H1 (cell line): Measurements from ENCODE around the gene DOCK6. TPM values are rescaled to one million over a fixed set of nuclear protein-coding genes. Genes with fewer than 3 reads are reported as not detected.

Experiments used
- CTCF ChIA-PET: fragments of 300-600 bp; sonication (Branson Sonifier 250); formaldehyde crosslinking; loops from one replicate; lab custom pipeline; 2021; ENCODE audit not compliant: partially characterized antibody; lab: Charles Lee
- POLR2A ChIA-PET: fragments of 300-600 bp; sonication (Branson Sonifier 250); formaldehyde crosslinking; loops from one replicate; lab custom pipeline; 2021; ENCODE audit warnings: inconsistent platforms; ENCODE audit not compliant: partially characterized antibody; lab: Charles Lee
- DNase-seq, 2 experiments: peaks; one replicate each; pipeline versions ENCODE4 v3.0.0 to v3.0.0-alpha.2; 2010 to 2022; ENCODE audit warnings: low spot score in 2 of 2, low read depth in 1 of 2, mixed read lengths in 1 of 2
- FAIRE-seq: peaks from 2 replicates; lab custom pipeline; 2011; peaks lifted over from hg19 to GRCh38; lab: Jason Lieb, UNC
- H2AFZ ChIP-seq: 2 replicates; pipeline ENCODE4 v1.8.1; 2012; ENCODE audit warnings: low read length, inconsistent platforms
- H2AK5ac ChIP-seq: 2 replicates; pipeline ENCODE4 v1.6.1; 2013; ENCODE audit warnings: low read depth, low read length
- H2BK120ac ChIP-seq: replicated peaks from 2 replicates; pipeline ENCODE3; 2013; ENCODE audit warnings: low read depth, low read length, inconsistent platforms
- H2BK12ac ChIP-seq: 2 replicates; pipeline ENCODE4 v1.6.1; 2013; ENCODE audit warnings: low read depth, low read length
- H2BK15ac ChIP-seq: 2 replicates; pipeline ENCODE4 v1.6.1; 2013; ENCODE audit warnings: low read length
- H2BK20ac ChIP-seq: 2 replicates; pipeline ENCODE4 v1.6.1; 2013; ENCODE audit warnings: low read length
- H2BK5ac ChIP-seq: 2 replicates; pipeline ENCODE4 v1.6.1; 2013; ENCODE audit warnings: low read depth, low read length
- H3K14ac ChIP-seq: 2 replicates; pipeline ENCODE4 v1.6.1; 2013; ENCODE audit warnings: inconsistent platforms; ENCODE audit not compliant: insufficient read length
- H3K18ac ChIP-seq: 2 replicates; pipeline ENCODE4 v1.6.1; 2013; ENCODE audit warnings: low read length; ENCODE audit errors: extremely low read depth
- H3K23ac ChIP-seq: 2 replicates; pipeline ENCODE4 v1.6.1; 2013; ENCODE audit warnings: inconsistent platforms; ENCODE audit not compliant: insufficient read length
- H3K23me2 ChIP-seq: 2 replicates; pipeline ENCODE4 v1.6.1; 2013; ENCODE audit warnings: low read depth, low read length
- H3K27ac ChIP-seq: 2 replicates; pipeline ENCODE4 v1.6.1; 2011; ENCODE audit warnings: low read depth, low read length, inconsistent platforms
- H3K27me3 ChIP-seq, 4 experiments: replicated peaks in 1 of 4; 1 replicate in 1 of 4; 2 replicates in 3 of 4; pipeline versions ENCODE4 v1.6.1 to v1.8.1; 2011 to 2013; ENCODE audit warnings: low read length in 3 of 4, mild to moderate bottlenecking in 3 of 4, inconsistent platforms in 2 of 4, mixed read lengths in 2 of 4, moderate library complexity in 1 of 4; ENCODE audit not compliant: control insufficient read depth in 3 of 4, insufficient read depth in 3 of 4; ENCODE audit errors: extremely low read depth in 1 of 4
- H3K36me3 ChIP-seq, 4 experiments: 2 replicates each; pipeline versions ENCODE4 v1.6.1 to v1.8.1; 2011 to 2013; ENCODE audit warnings: mild to moderate bottlenecking in 4 of 4, low read length in 3 of 4, moderate library complexity in 2 of 4, control low read depth in 1 of 4, inconsistent platforms in 1 of 4; ENCODE audit not compliant: insufficient read depth in 4 of 4, control insufficient read depth in 2 of 4
- H3K4ac ChIP-seq: replicated peaks from 2 replicates; pipeline ENCODE3; 2013; ENCODE audit warnings: low read length, low read depth, mixed read lengths, inconsistent platforms; ENCODE audit not compliant: insufficient read length
- H3K4me1 ChIP-seq, 4 experiments: replicated peaks in 1 of 4; 1 replicate in 1 of 4; 2 replicates in 3 of 4; pipeline versions ENCODE4 v1.6.1 to v1.8.1; 2011 to 2013; ENCODE audit warnings: low read length in 3 of 4, inconsistent platforms in 2 of 4, mixed read lengths in 1 of 4; ENCODE audit not compliant: insufficient read depth in 4 of 4, control insufficient read depth in 3 of 4
- H3K4me2 ChIP-seq, 2 experiments: 2 replicates each; pipeline versions ENCODE4 v1.6.1 to v1.8.1; 2011 to 2013; ENCODE audit warnings: low read depth in 2 of 2, low read length in 2 of 2, control low read depth in 1 of 2, inconsistent platforms in 1 of 2, mild to moderate bottlenecking in 1 of 2; ENCODE audit not compliant: insufficient read depth in 1 of 2
- H3K4me3 ChIP-seq, 4 experiments: fragments of 200-600, 300-600 bp in 1 of 4; sonication (generic), shearing (Covaris generic), sonication (Bioruptor Twin) in 1 of 4; 2 replicates each; pipeline versions ENCODE4 v1.5.1 to v1.8.1; 2011 to 2016; ENCODE audit warnings: low read length in 4 of 4, low read depth in 3 of 4, control low read depth in 2 of 4, inconsistent platforms in 2 of 4, mild to moderate bottlenecking in 2 of 4, mixed read lengths in 1 of 4, moderate library complexity in 1 of 4; ENCODE audit not compliant: insufficient read depth in 2 of 4; ENCODE audit errors: extremely low read depth in 1 of 4
- H3K56ac ChIP-seq: replicated peaks from 2 replicates; pipeline ENCODE3; 2013; ENCODE audit warnings: low read depth, mild to moderate bottlenecking, mixed read lengths, low read length, inconsistent platforms; ENCODE audit not compliant: insufficient read length
- H3K79me1 ChIP-seq: 2 replicates; pipeline ENCODE4 v1.6.1; 2013; ENCODE audit warnings: low read depth, low read length, control low read depth
- H3K79me2 ChIP-seq, 2 experiments: 2 replicates each; pipeline versions ENCODE4 v1.6.1 to v1.8.1; 2012 to 2013; ENCODE audit warnings: low read length in 2 of 2, mild to moderate bottlenecking in 2 of 2, inconsistent platforms in 1 of 2; ENCODE audit not compliant: insufficient read depth in 2 of 2, control insufficient read depth in 1 of 2
- H3K9ac ChIP-seq, 4 experiments: replicated peaks in 1 of 4; 1 replicate in 1 of 4; 2 replicates in 3 of 4; pipeline versions ENCODE4 v1.6.1 to v1.8.1; 2011 to 2013; ENCODE audit warnings: low read depth in 3 of 4, low read length in 3 of 4, control low read depth in 2 of 4, mild to moderate bottlenecking in 2 of 4, moderate library complexity in 2 of 4, inconsistent platforms in 1 of 4; ENCODE audit errors: extremely low read depth in 1 of 4
- H3K9me3 ChIP-seq, 2 experiments: 2 replicates each; pipeline versions ENCODE4 v1.6.1 to v1.8.1; 2012 to 2013; ENCODE audit warnings: mild to moderate bottlenecking in 2 of 2, moderate library complexity in 2 of 2, control low read depth in 1 of 2, inconsistent platforms in 1 of 2, low read depth in 1 of 2, low read length in 1 of 2, mixed read lengths in 1 of 2; ENCODE audit not compliant: insufficient read depth in 2 of 2
- H4K20me1 ChIP-seq, 2 experiments: replicated peaks in 1 of 2; 2 replicates each; pipeline versions ENCODE3 to v1.8.1; 2011 to 2013; ENCODE audit warnings: inconsistent platforms in 2 of 2, low read length in 2 of 2, mild to moderate bottlenecking in 1 of 2; ENCODE audit not compliant: insufficient read depth in 2 of 2, control insufficient read depth in 1 of 2
- H4K5ac ChIP-seq: 2 replicates; pipeline ENCODE4 v1.6.1; 2013; ENCODE audit warnings: low read length, low read depth, mixed read lengths, inconsistent platforms; ENCODE audit not compliant: insufficient read length
- H4K8ac ChIP-seq: 2 replicates; pipeline ENCODE4 v1.8.0; 2013; ENCODE audit warnings: mild to moderate bottlenecking, moderate library complexity, low read length, inconsistent platforms; ENCODE audit not compliant: insufficient read depth; ENCODE audit errors: extremely low read depth
- H4K91ac ChIP-seq: replicated peaks from 2 replicates; pipeline ENCODE3; 2013; ENCODE audit warnings: low read length, mixed read lengths, inconsistent platforms; ENCODE audit not compliant: insufficient read length
- ASH2L ChIP-seq: fragments of 200-600, 300-600 bp; sonication (generic); IDR thresholded peaks from one replicate; pipeline ENCODE4 v1.7.1; 2017; ENCODE audit warnings: low read length
- BCL11A ChIP-seq, 2 experiments: IDR thresholded peaks; one replicate each; pipeline ENCODE4 v1.6.1; 2011; ENCODE audit warnings: low read depth in 2 of 2, low read length in 2 of 2, mild to moderate bottlenecking in 2 of 2
- CEBPB ChIP-seq: IDR thresholded peaks from 2 replicates; pipeline ENCODE4 v1.6.1; 2012; ENCODE audit warnings: low read depth, low read length
- FOSL1 ChIP-seq: IDR thresholded peaks from 2 replicates; pipeline ENCODE4 v1.6.1; 2011; ENCODE audit warnings: mild to moderate bottlenecking, low read depth, low read length, moderate library complexity; ENCODE audit not compliant: insufficient read depth
- HDAC2 ChIP-seq, 2 experiments: fragments of 300-600 bp in 1 of 2; sonication (generic) in 1 of 2; IDR thresholded peaks; 2 replicates each; pipeline ENCODE4 v1.6.1; 2011 to 2012; ENCODE audit warnings: low read depth in 2 of 2, low read length in 2 of 2, mild to moderate bottlenecking in 2 of 2, moderate library complexity in 2 of 2, borderline replicate concordance in 1 of 2, inconsistent platforms in 1 of 2
- MAFK ChIP-seq: IDR thresholded peaks from 2 replicates; pipeline ENCODE4 v1.6.1; 2012; ENCODE audit warnings: low read depth, mild to moderate bottlenecking, improper control_type of control experiment, low read length
- RXRA ChIP-seq: IDR thresholded peaks from 2 replicates; pipeline ENCODE4 v1.6.1; 2011; ENCODE audit warnings: low read depth, mild to moderate bottlenecking, low read length, moderate library complexity; ENCODE audit not compliant: insufficient read depth
- SAP30 ChIP-seq: fragments of 300-600 bp; sonication (generic); IDR thresholded peaks from 2 replicates; pipeline ENCODE4 v1.7.1; 2012; ENCODE audit warnings: low read length, moderate library complexity, mild to moderate bottlenecking, inconsistent platforms; ENCODE audit not compliant: insufficient read depth, insufficient replicate concordance
- TAF7 ChIP-seq: optimal IDR thresholded peaks from 2 replicates; pipeline ENCODE3; 2011; ENCODE audit warnings: low read depth, mild to moderate bottlenecking, inconsistent platforms, low read length, moderate library complexity, borderline replicate concordance
- TEAD4 ChIP-seq: IDR thresholded peaks from 2 replicates; pipeline ENCODE4 v1.6.1; 2012; ENCODE audit warnings: low read depth, low read length, inconsistent platforms, mixed read lengths
- WGBS, 2 experiments: shearing (Covaris generic) in 1 of 2; methylation state at CpG; one replicate each; pipeline versions ENCODE4 v1.1.6 to v1.1.7; 2013 to 2015; ENCODE audit warnings: low lambda C conversion rate in 2 of 2, mixed read lengths in 2 of 2, inconsistent platforms in 1 of 2, low coverage in 1 of 2, missing lambda C conversion rate in 1 of 2; ENCODE audit not compliant: insufficient replicate concordance in 2 of 2, insufficient coverage in 1 of 2, insufficient read length in 1 of 2; ENCODE audit errors: extremely low coverage in 1 of 2, missing lambda C conversion rate in 1 of 2; 5-methylcytosine and 5-hydroxymethylcytosine counted together
- polyA plus RNA-seq, 7 experiments: library from polyadenylated mRNA; depleted of rRNA in 3 of 7; stranded (reverse) in 5 of 7; unstranded in 2 of 7; fragments of >200 nt in 5 of 7; fragments of 200-250 nt in 2 of 7; gene quantifications; 1 replicate in 5 of 7; 2 replicates in 1 of 7; 4 replicates in 1 of 7; pipeline versions ENCODE4 v1.2.1 to v1.2.3, GENCODE V29; 2011 to 2013; ENCODE audit warnings: missing spikeins in 2 of 7, mixed read lengths in 2 of 7
- total RNA-seq: library from RNA; stranded (reverse); fragmentation: NEBNext Ultra II Directional; extraction: Animal tissue kit (Norgen Biotek cat#: 25700); gene quantifications from 2 replicates; pipeline ENCODE4 v1.2.1, GENCODE V29; 2021
- TF ChIP-seq, protein P1 (sequence below), 3 experiments: IDR thresholded peaks; 1 replicate in 2 of 3; 2 replicates in 1 of 3; pipeline versions ENCODE4 v1.5.1 to v1.6.1; 2011; ENCODE audit warnings: low read length in 3 of 3, mild to moderate bottlenecking in 3 of 3, inconsistent platforms in 2 of 3, low read depth in 1 of 3, moderate library complexity in 1 of 3; ENCODE audit not compliant: insufficient read depth in 1 of 3; ENCODE audit errors: control extremely low read depth in 1 of 3

DOCK6 gene
- total and polyA plus RNA-seq, 2 of the 8 experiments (the other 6 are each of a cell fraction or from before 2014, with no cell fraction given): 25.5 to 54.7 TPM

- WGBS, 2 experiments: 87% methylated on average over 7 of the region's 7 CpGs; no CpG with 5 or more reads in 1 of the 2 experiments
- peaks cover 7% of the 10 kb centered on the region in 2 experiments; a peak in 2 of 4 replicates for H3K9me3 ChIP-seq
- CTCF ChIA-PET: no interaction called here
- TF ChIP-seq SAP30 (no peak), CEBPB (no peak), RXRA (no peak), TEAD4 (no peak), ASH2L (no peak), MAFK (no peak), HDAC2 (IDR thresholded peaks at IDR 0.05; ENCODE audit: borderline replicate concordance in 1 of 2, low read depth in 2 of 2, low read length in 2 of 2) (no peak), BCL11A (IDR thresholded peaks at IDR 0.05; ENCODE audit: low read depth in 2 of 2, low read length in 2 of 2) (no peak), TAF7 (no peak), FOSL1 (no peak)
- TF ChIP-seq, protein P1, sequence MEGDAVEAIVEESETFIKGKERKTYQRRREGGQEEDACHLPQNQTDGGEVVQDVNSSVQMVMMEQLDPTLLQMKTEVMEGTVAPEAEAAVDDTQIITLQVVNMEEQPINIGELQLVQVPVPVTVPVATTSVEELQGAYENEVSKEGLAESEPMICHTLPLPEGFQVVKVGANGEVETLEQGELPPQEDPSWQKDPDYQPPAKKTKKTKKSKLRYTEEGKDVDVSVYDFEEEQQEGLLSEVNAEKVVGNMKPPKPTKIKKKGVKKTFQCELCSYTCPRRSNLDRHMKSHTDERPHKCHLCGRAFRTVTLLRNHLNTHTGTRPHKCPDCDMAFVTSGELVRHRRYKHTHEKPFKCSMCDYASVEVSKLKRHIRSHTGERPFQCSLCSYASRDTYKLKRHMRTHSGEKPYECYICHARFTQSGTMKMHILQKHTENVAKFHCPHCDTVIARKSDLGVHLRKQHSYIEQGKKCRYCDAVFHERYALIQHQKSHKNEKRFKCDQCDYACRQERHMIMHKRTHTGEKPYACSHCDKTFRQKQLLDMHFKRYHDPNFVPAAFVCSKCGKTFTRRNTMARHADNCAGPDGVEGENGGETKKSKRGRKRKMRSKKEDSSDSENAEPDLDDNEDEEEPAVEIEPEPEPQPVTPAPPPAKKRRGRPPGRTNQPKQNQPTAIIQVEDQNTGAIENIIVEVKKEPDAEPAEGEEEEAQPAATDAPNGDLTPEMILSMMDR (IDR thresholded peaks at IDR 0.05; ENCODE audit: control extremely low read depth in 1 of 3, insufficient read depth in 1 of 3, low read depth in 1 of 3, low read length in 3 of 3): no peak
Observed at GRCh38 chr19:11224429-11224828, 37.9 kb downstream of the DOCK6 start.

More at GRCh38 chr19:11224429-11224828, 37.9 kb downstream of the DOCK6 start:
- Histone ChIP-seq H2BK20ac (no peak overlapping the region), H2BK5ac (no peak overlapping the region), H3K4me2 (no peak overlapping the region), H3K36me3 (peaks cover 11 to 22% (median 15%) of the 10 kb centered on the region in 4 experiments), H2BK15ac (no peak overlapping the region), H3K14ac (no peak overlapping the region), H4K5ac (no peak overlapping the region), H3K9ac (no peak overlapping the region), H3K79me1 (no peaks in the 10 kb centered on the region), H3K27ac (no peak overlapping the region), H2AK5ac (no peak overlapping the region), H2BK120ac (no peak overlapping the region), H3K4me1 (no peaks in the 10 kb centered on the region), H2AFZ (no peak overlapping the region), H3K4ac (no peak overlapping the region), H4K8ac (no peak overlapping the region), H3K27me3 (no peaks in the 10 kb centered on the region), H4K20me1 (peaks cover 0 to 6% of the 10 kb centered on the region in 2 experiments), H3K23ac (no peak overlapping the region), H3K18ac (no peak overlapping the region), H3K23me2 (no peaks in the 10 kb centered on the region; the same call in 1 of the 2 replicates), H3K79me2 (no peaks in the 10 kb centered on the region), H4K91ac (no peak overlapping the region), H3K56ac (no peak overlapping the region), H2BK12ac (no peak overlapping the region), H3K4me3 (no peak overlapping the region)
- POLR2A ChIA-PET: no interaction called here
- DNase-seq (no peak), FAIRE-seq (no peak)
